ENCODE results near the gene GBP4.

DNA sequence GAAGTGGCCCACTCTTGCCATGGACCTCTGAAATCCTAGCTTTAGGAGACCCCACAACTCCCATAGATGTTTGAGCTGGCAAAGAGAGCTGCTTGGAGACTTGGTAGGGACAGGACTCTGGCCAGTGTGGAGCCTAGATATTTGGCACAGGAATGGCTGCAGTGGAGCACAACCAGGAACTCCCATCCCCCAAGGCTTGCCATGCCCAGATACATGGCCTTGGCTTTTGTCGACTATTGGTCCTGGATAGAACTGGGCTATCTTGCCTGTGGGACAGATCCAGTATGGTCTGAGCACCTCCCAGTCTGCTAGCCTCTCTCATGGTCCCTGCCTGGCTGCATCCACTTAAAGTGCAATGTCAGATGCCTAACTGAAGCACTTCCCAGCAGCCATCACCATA, 65.0 kb downstream of the GBP4 start:
- TF ChIP-seq, protein P1, sequence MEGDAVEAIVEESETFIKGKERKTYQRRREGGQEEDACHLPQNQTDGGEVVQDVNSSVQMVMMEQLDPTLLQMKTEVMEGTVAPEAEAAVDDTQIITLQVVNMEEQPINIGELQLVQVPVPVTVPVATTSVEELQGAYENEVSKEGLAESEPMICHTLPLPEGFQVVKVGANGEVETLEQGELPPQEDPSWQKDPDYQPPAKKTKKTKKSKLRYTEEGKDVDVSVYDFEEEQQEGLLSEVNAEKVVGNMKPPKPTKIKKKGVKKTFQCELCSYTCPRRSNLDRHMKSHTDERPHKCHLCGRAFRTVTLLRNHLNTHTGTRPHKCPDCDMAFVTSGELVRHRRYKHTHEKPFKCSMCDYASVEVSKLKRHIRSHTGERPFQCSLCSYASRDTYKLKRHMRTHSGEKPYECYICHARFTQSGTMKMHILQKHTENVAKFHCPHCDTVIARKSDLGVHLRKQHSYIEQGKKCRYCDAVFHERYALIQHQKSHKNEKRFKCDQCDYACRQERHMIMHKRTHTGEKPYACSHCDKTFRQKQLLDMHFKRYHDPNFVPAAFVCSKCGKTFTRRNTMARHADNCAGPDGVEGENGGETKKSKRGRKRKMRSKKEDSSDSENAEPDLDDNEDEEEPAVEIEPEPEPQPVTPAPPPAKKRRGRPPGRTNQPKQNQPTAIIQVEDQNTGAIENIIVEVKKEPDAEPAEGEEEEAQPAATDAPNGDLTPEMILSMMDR (IDR thresholded peaks at IDR 0.05; ENCODE audit: low read depth, low read length): no peak
- TF ChIP-seq MYC (IDR thresholded peaks at IDR 0.05; ENCODE audit: low read depth, low read length): no peak

Measured in NB4 (cell line).